Lower leg skin (tissue), 3 donors: ENCODE data around the gene CIAO2B.

Source experiments
- CTCF ChIP-seq, 3 donors: fragments of 450-650 bp; IDR thresholded peaks; one replicate each; pipeline ENCODE4 v1.5.1; 2016; ENCODE audit warnings: antibody characterized with exemption in 3 of 3, mild to moderate bottlenecking in 3 of 3, moderate library complexity in 2 of 3
- POLR2A ChIP-seq, 2 donors: fragments of 450-650 bp; IDR thresholded peaks; one replicate each; pipeline ENCODE4 v1.6.1; 2016 to 2017; ENCODE audit warnings: antibody characterized with exemption in 2 of 2, mild to moderate bottlenecking in 1 of 2, moderate library complexity in 1 of 2

GRCh38 chr16:66936462-66936861, 2.3 kb upstream of the CIAO2B start:
- TF ChIP-seq CTCF (IDR thresholded peaks at IDR 0.05) (no peak), POLR2A (IDR thresholded peaks at IDR 0.05) (no peak)
